ENCODE data around the gene ZBTB11.

- no peak for TF ChIP-seq CTCF (conservative IDR thresholded peaks at IDR 0.05; ENCODE audit: low read depth, low read length)
- TF ChIP-seq EZH2 (IDR thresholded peaks at IDR 0.05; ENCODE audit: borderline replicate concordance, low read depth, low read length, poor library complexity, severe bottlenecking), result no peak
These were observed 74.2 kb downstream of the ZBTB11 start for GRCh38 chr3:101602731-101603130.

Measured in A673 (cell line).